Esophagus muscularis mucosa (tissue), 4 donors: ENCODE data around the gene PGLYRP4. TPM values are rescaled to one million over a fixed set of nuclear protein-coding genes. Genes with fewer than 3 reads are reported as not detected.
"Not testable (repeated sequence)": the region's sequence is repeated elsewhere in the genome, so short reads cannot be mapped to it uniquely, and the experiment has no call there.

Experiments
- DNase-seq: peaks from one replicate; pipeline ENCODE4 v3.0.0-alpha.2; 2017; ENCODE audit errors: extremely low spot score
- H3K27ac ChIP-seq, 4 donors: fragments of 200-600 bp; sonication (generic); replicated peaks in 1 of 4; 1 replicate in 3 of 4; 2 replicates in 1 of 4; pipeline ENCODE4 v1.5.1; 2016 to 2019; ENCODE audit warnings: mild to moderate bottlenecking in 1 of 4
- H3K27me3 ChIP-seq, 4 donors: fragments of 200-600 bp; sonication (generic); one replicate each; pipeline versions ENCODE4 v1.5.1 to v1.6.0; 2016 to 2019
- H3K36me3 ChIP-seq, 4 donors: fragments of 200-600 bp; sonication (generic); one replicate each; pipeline ENCODE4 v1.5.1; 2016 to 2019
- H3K4me1 ChIP-seq, 4 donors: fragments of 200-600 bp; sonication (generic); one replicate each; pipeline ENCODE4 v1.5.1; 2016 to 2019
- H3K4me3 ChIP-seq, 4 donors: fragments of 200-600 bp; sonication (generic); 1 replicate in 2 of 4; 2 replicates in 2 of 4; pipeline ENCODE4 v1.5.1; 2016 to 2019; ENCODE audit warnings: mild to moderate bottlenecking in 4 of 4, moderate library complexity in 1 of 4
- H3K9me3 ChIP-seq, 4 donors: fragments of 200-600 bp; sonication (generic); 1 replicate in 3 of 4; 2 replicates in 1 of 4; pipeline ENCODE4 v1.5.1; 2016 to 2019
- CTCF ChIP-seq, 3 experiments: fragments of 200-600 bp in 2 of 3; fragments of 450-650 bp in 1 of 3; sonication (generic) in 2 of 3; IDR thresholded peaks; one replicate each; pipeline ENCODE4 v1.5.1; 2017 to 2019; ENCODE audit warnings: antibody characterized with exemption in 3 of 3, mild to moderate bottlenecking in 2 of 3, moderate library complexity in 1 of 3
- EP300 ChIP-seq: sonication (generic); formaldehyde crosslinking; IDR thresholded peaks from one replicate; pipeline ENCODE4 v1.6.1; 2017; ENCODE audit warnings: antibody characterized with exemption
- POLR2A ChIP-seq: fragments of 450-650 bp; IDR thresholded peaks from one replicate; pipeline ENCODE4 v1.6.1; 2017; ENCODE audit warnings: antibody characterized with exemption, moderate library complexity, mild to moderate bottlenecking, low read depth
- POLR2AphosphoS5 ChIP-seq, 2 donors: sonication (generic); formaldehyde crosslinking; IDR thresholded peaks; one replicate each; pipeline ENCODE4 v1.6.1; 2017; ENCODE audit warnings: antibody characterized with exemption in 2 of 2
- WGBS: methylation state at CpG from one replicate; pipeline ENCODE4 v1.1.5; 2018; 5-methylcytosine and 5-hydroxymethylcytosine counted together
- intact Hi-C: fragments of 100-400 bp; cut with DNase I; formaldehyde crosslinking; loops from one replicate; pipeline ENCODE4 v1.15.1; 2023
- total RNA-seq, 4 donors: library from RNA; depleted of rRNA; stranded (reverse); fragments of >200 nt; gene quantifications; one replicate each; pipeline versions ENCODE4 v1.1.0 to v1.2.1, GENCODE V29; 2016

PGLYRP4 gene
- total RNA-seq, 4 donors from 2014 or later = not detected

GRCh38 chr1:153322568-153322967 is 26.1 kb downstream of the PGLYRP4 start:
- no peak for DNase-seq
- no peak overlapping the region for H3K4me3 ChIP-seq
- peaks cover 0 to 30% (median 25%) of the 10 kb centered on the region in 4 donors for H3K9me3 ChIP-seq
- H3K36me3 ChIP-seq = no peaks in the 10 kb centered on the region
- no peak for TF ChIP-seq POLR2A
- no peak for TF ChIP-seq CTCF (IDR thresholded peaks at IDR 0.05)
- TF ChIP-seq EP300 = no peak
- no peak for TF ChIP-seq POLR2AphosphoS5 (IDR thresholded peaks at IDR 0.05)
- 40% methylated on average over 1 of the region's 1 CpG for WGBS
- H3K4me1 ChIP-seq = no peaks in the 10 kb centered on the region
- intact Hi-C loops = no loop called here
- no peak overlapping the region for H3K27ac ChIP-seq
- peaks cover 0 to 15% (median 0%) of the 10 kb centered on the region in 4 donors for H3K27me3 ChIP-seq

GRCh38 chr1:153318145-153318544 is 30.5 kb downstream of the PGLYRP4 start:
- H3K27ac ChIP-seq, H3K4me1 ChIP-seq, H3K4me3 ChIP-seq, DNase-seq, H3K36me3 ChIP-seq, intact Hi-C loops: not testable (repeated sequence)
- 87% methylated on average over 7 of the region's 7 CpGs for WGBS
- H3K9me3 ChIP-seq = peaks cover 0 to 17% (median 7%) of the 10 kb centered on the region in 4 donors
- H3K27me3 ChIP-seq = peaks cover 0 to 15% (median 0%) of the 10 kb centered on the region in 4 donors

GRCh38 chr1:153316013-153316412 is 32.6 kb downstream of the PGLYRP4 start:
- peaks cover 0 to 21% (median 0%) of the 10 kb centered on the region in 4 donors for H3K27me3 ChIP-seq
- H3K9me3 ChIP-seq = not testable (repeated sequence)

GRCh38 chr1:153314388-153314787 is 34.3 kb downstream of the PGLYRP4 start:
- H3K4me3 ChIP-seq, H3K36me3 ChIP-seq, DNase-seq, H3K9me3 ChIP-seq, H3K4me1 ChIP-seq, H3K27me3 ChIP-seq, H3K27ac ChIP-seq, intact Hi-C loops: not testable (repeated sequence)

More at GRCh38 chr1:153316013-153316412, 32.6 kb downstream of the PGLYRP4 start:
- intact Hi-C loops, H3K36me3 ChIP-seq, DNase-seq, H3K4me1 ChIP-seq, H3K27ac ChIP-seq, H3K4me3 ChIP-seq: not testable (repeated sequence)

- no peaks in the 10 kb centered on the region for H3K4me1 ChIP-seq
- no peaks in the 10 kb centered on the region for H3K36me3 ChIP-seq
- DNase-seq = peak; percentile 86
- peaks cover 0 to 11% (median 0%) of the 10 kb centered on the region in 4 donors for H3K27me3 ChIP-seq
- TF ChIP-seq POLR2A (no peak), POLR2AphosphoS5 (IDR thresholded peaks at IDR 0.05) (no peak), CTCF (IDR thresholded peaks at IDR 0.05) (no peak), EP300 (no peak)
- H3K4me3 ChIP-seq = no peak overlapping the region
- H3K27ac ChIP-seq = no peak overlapping the region
- H3K9me3 ChIP-seq = peaks cover 0 to 3% (median 0%) of the 10 kb centered on the region in 4 donors
- intact Hi-C loops = no loop called here
- WGBS = 90% methylated on average over 2 of the region's 2 CpGs
These were observed 35.4 kb downstream of the PGLYRP4 start for GRCh38 chr1:153313288-153313687.

- intact Hi-C loops = no loop called here
- Histone ChIP-seq H3K4me1 (no peaks in the 10 kb centered on the region), H3K27ac (no peak within 1 kb of the TSS), H3K27me3 (peaks cover 0 to 15% (median 0%) of the 10 kb centered on the region in 4 donors), H3K36me3 (no peaks in the 10 kb centered on the region), H3K9me3 (peaks cover 0 to 3% (median 0%) of the 10 kb centered on the region in 4 donors), H3K4me3 (no peak within 1 kb of the TSS)
- peak; percentile 60 for DNase-seq
- 84% methylated on average over 4 of the region's 4 CpGs for WGBS
- no peak for TF ChIP-seq CTCF (IDR thresholded peaks at IDR 0.05)
- no peak for TF ChIP-seq POLR2AphosphoS5 (IDR thresholded peaks at IDR 0.05)
- TF ChIP-seq POLR2A = no peak
These were observed 36.0 kb downstream of the PGLYRP4 start, which contains the start of gene PGLYRP3 for GRCh38 chr1:153312570-153313186. Gene PGLYRP3 (minus strand): TSS chr1:153312952. CDS start chr1:153310665, 2,287 bp downstream.
